Renal cortical epithelial cell (primary cell): ENCODE results near the gene PAFAH1B2. TPM values are rescaled to one million over a fixed set of nuclear protein-coding genes. Genes with fewer than 3 reads are reported as not detected.
"Not testable (repeated sequence)": the region's sequence is repeated elsewhere in the genome, so short reads cannot be mapped to it uniquely, and the experiment has no call there.

ENCODE experiments used
- DNase-seq: peaks from one replicate; pipeline ENCODE4 v3.0.0-alpha.2; 2011; ENCODE audit warnings: low read depth
- total RNA-seq: library from RNA; depleted of rRNA; stranded (reverse); fragments of >200 nt; gene quantifications from 2 replicates; pipeline ENCODE4 v1.2.3, GENCODE V29; 2014

The PAFAH1B2 gene
- total RNA-seq, 1 donor from 2014 or later = 238 TPM

GRCh38 chr11:117201658-117202305, 57.7 kb downstream of the PAFAH1B2 start:
- DNase-seq = no peak

GRCh38 chr11:117202386-117203068, 58.4 kb downstream of the PAFAH1B2 start:
- no peak for DNase-seq

- no peak for DNase-seq
Observed at GRCh38 chr11:117203069-117203407, 59.0 kb downstream of the PAFAH1B2 start.

- no peak for DNase-seq
Observed at GRCh38 chr11:117204283-117205080, 60.4 kb downstream of the PAFAH1B2 start.

GRCh38 chr11:117205211-117205818, 61.2 kb downstream of the PAFAH1B2 start:
- DNase-seq = no peak

GRCh38 chr11:117206111-117206510, 62.0 kb downstream of the PAFAH1B2 start:
- DNase-seq = not testable (repeated sequence)

GRCh38 chr11:117206859-117207258, 62.8 kb downstream of the PAFAH1B2 start:
- not testable (repeated sequence) for DNase-seq

GRCh38 chr11:117207481-117207880, 63.4 kb downstream of the PAFAH1B2 start:
- not testable (repeated sequence) for DNase-seq

- DNase-seq = not testable (repeated sequence)
Observed at GRCh38 chr11:117208710-117209109, 64.6 kb downstream of the PAFAH1B2 start.

- DNase-seq = not testable (repeated sequence)
Observed at GRCh38 chr11:117209351-117210125, 65.5 kb downstream of the PAFAH1B2 start.

- DNase-seq = no peak
Observed at GRCh38 chr11:117210620-117211019, 66.5 kb downstream of the PAFAH1B2 start.

- DNase-seq = no peak
Observed at GRCh38 chr11:117212697-117213355, 68.7 kb downstream of the PAFAH1B2 start.

- DNase-seq = no peak
Observed at GRCh38 chr11:117214404-117215110, 70.5 kb downstream of the PAFAH1B2 start.

GRCh38 chr11:117217141-117218084, 73.3 kb downstream of the PAFAH1B2 start:
- DNase-seq = no peak

GRCh38 chr11:117218133-117218915, 74.2 kb downstream of the PAFAH1B2 start:
- DNase-seq = no peak

- DNase-seq = no peak
Observed at GRCh38 chr11:117219001-117219400, 74.9 kb downstream of the PAFAH1B2 start.

- DNase-seq = no peak
Observed at GRCh38 chr11:117219455-117219854, 75.4 kb downstream of the PAFAH1B2 start.

- DNase-seq = no peak
Observed at GRCh38 chr11:117219995-117220394, 75.9 kb downstream of the PAFAH1B2 start.
